ENCODE results near the gene C11orf58. TPM values are rescaled to one million over a fixed set of nuclear protein-coding genes. Genes with fewer than 3 reads are reported as not detected.

The C11orf58 gene
- total RNA-seq, 1 donor from 2014 or later = 256 TPM

- H3K27me3 ChIP-seq (ENCODE audit: control insufficient read depth, insufficient read depth, low read length) = no peaks in the 10 kb centered on the region
- DNase-seq (ENCODE audit: low read depth) (no peak), FAIRE-seq (no peak)
- no peaks in the 10 kb centered on the region for H3K36me3 ChIP-seq (ENCODE audit: control insufficient read depth, insufficient read depth, low read length)
- no peak for TF ChIP-seq CTCF (IDR thresholded peaks at IDR 0.05; ENCODE audit: insufficient read depth, low read length, severe bottlenecking)
- H3K4me3 ChIP-seq (ENCODE audit: low read depth, low read length) = no peak overlapping the region
These were observed 68.9 kb downstream of the C11orf58 start for GRCh38 chr11:16807306-16807705.

All from bronchial epithelial cell (primary cell).